Panc1 (cell line): ENCODE results near the gene EMC9.

ENCODE experiments used
- POLR2AphosphoS5 ChIP-seq: IDR thresholded peaks from 2 replicates; pipeline ENCODE4 v1.6.1; 2012; ENCODE audit warnings: mild to moderate bottlenecking, low read depth, low read length, moderate library complexity
- REST ChIP-seq, 2 experiments: IDR thresholded peaks; 2 replicates each; pipeline ENCODE4 v1.6.1; 2011 to 2012; ENCODE audit warnings: low read depth in 2 of 2, control low read depth in 1 of 2, low read length in 1 of 2, mild to moderate bottlenecking in 1 of 2, moderate library complexity in 1 of 2; ENCODE audit not compliant: insufficient read depth in 1 of 2
- SIN3A ChIP-seq: IDR thresholded peaks from 2 replicates; pipeline ENCODE4 v1.6.1; 2012; ENCODE audit warnings: low read depth, mild to moderate bottlenecking, low read length, moderate library complexity, borderline replicate concordance; ENCODE audit not compliant: insufficient read depth
- TCF7L2 ChIP-seq: IDR thresholded peaks from 2 replicates; pipeline ENCODE4 v1.6.1; 2011; ENCODE audit warnings: mild to moderate bottlenecking, low read depth, low read length, inconsistent platforms
- TF ChIP-seq, protein P1 (sequence below): fragments of 450-650 bp; IDR thresholded peaks from 2 replicates; pipeline ENCODE4 v1.5.1; 2017; ENCODE audit warnings: mild to moderate bottlenecking

DNA sequence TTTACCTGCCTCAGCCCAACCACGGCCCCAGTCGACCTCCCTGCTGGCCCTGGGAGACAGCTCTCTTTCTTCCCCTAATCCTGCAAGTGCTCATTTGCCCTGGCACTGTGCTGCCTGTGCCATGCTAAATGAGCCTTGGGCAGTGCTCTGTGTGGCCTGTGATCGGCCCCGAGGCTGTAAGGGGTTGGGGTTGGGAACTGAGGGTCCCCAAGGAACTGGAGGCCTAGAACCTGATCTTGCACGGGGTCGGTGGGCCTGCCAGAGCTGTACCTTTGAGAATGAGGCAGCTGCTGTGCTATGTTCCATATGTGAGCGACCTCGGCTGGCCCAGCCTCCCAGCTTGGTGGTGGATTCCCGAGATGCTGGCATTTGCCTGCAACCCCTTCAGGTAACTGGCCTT, 8.7 kb upstream of the EMC9 start:
- TF ChIP-seq, protein P1, sequence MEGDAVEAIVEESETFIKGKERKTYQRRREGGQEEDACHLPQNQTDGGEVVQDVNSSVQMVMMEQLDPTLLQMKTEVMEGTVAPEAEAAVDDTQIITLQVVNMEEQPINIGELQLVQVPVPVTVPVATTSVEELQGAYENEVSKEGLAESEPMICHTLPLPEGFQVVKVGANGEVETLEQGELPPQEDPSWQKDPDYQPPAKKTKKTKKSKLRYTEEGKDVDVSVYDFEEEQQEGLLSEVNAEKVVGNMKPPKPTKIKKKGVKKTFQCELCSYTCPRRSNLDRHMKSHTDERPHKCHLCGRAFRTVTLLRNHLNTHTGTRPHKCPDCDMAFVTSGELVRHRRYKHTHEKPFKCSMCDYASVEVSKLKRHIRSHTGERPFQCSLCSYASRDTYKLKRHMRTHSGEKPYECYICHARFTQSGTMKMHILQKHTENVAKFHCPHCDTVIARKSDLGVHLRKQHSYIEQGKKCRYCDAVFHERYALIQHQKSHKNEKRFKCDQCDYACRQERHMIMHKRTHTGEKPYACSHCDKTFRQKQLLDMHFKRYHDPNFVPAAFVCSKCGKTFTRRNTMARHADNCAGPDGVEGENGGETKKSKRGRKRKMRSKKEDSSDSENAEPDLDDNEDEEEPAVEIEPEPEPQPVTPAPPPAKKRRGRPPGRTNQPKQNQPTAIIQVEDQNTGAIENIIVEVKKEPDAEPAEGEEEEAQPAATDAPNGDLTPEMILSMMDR = no peak
- TF ChIP-seq SIN3A = no peak
- no peak for TF ChIP-seq POLR2AphosphoS5
- no peak for TF ChIP-seq REST (IDR thresholded peaks at IDR 0.05; ENCODE audit: insufficient read depth in 1 of 2, low read depth in 2 of 2, low read length in 1 of 2)
- no peak for TF ChIP-seq TCF7L2
